AG09319 (cell line): ENCODE data around the gene PAIP2.

Experiments used
- DNase-seq: peaks from one replicate; pipeline ENCODE4 v3.0.0-alpha.2; 2010; ENCODE audit warnings: low read depth; ENCODE audit errors: extremely low read depth
- TF ChIP-seq, protein P1 (sequence below): IDR thresholded peaks from 2 replicates; pipeline ENCODE4 v1.5.1; 2011; ENCODE audit warnings: low read depth, mild to moderate bottlenecking, inconsistent platforms, low read length, moderate library complexity

The PAIP2 gene

DNA sequence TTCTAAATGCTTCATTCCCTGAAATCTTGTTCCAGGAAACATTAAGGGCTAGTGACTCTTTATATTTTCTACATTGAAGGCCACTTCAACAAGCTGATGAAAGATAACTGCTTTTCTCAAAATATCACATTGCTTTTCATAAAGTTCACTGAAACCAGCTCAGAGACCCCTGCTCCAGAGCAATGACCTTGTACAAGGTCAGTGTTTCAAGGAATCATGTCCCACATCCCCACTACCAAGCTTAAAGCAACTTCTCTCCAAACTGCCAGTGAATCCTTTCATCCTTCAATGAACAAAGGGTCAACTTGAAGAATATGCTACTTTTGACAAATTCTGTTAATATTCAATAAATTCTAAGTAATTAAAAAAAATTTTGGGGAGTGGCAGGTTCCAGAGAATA, 74.2 kb downstream of the PAIP2 start:
- TF ChIP-seq, protein P1, sequence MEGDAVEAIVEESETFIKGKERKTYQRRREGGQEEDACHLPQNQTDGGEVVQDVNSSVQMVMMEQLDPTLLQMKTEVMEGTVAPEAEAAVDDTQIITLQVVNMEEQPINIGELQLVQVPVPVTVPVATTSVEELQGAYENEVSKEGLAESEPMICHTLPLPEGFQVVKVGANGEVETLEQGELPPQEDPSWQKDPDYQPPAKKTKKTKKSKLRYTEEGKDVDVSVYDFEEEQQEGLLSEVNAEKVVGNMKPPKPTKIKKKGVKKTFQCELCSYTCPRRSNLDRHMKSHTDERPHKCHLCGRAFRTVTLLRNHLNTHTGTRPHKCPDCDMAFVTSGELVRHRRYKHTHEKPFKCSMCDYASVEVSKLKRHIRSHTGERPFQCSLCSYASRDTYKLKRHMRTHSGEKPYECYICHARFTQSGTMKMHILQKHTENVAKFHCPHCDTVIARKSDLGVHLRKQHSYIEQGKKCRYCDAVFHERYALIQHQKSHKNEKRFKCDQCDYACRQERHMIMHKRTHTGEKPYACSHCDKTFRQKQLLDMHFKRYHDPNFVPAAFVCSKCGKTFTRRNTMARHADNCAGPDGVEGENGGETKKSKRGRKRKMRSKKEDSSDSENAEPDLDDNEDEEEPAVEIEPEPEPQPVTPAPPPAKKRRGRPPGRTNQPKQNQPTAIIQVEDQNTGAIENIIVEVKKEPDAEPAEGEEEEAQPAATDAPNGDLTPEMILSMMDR, result no peak
- no peak for DNase-seq

DNA sequence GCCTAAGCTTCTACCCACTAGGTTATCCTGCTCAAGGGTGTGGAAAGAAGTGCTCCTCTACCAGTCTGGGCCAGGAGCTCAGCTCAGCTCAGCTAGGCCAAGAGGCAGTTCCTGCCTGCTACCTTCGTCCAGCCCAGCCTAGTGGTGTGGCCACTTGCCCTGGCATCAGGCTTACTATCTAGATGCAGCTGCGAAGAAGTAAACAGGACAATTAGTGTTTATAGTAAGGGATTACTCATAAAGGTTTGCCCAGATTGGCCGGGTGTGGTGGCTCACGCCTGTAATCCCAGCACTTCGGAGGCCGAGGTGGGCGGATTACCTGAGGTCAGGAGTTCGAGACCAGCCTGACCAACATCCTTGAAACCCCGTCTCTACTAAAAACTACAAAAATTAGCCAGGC, 75.0 kb downstream of the PAIP2 start:
- TF ChIP-seq, protein P1, result no peak
- DNase-seq, result no peak

DNA sequence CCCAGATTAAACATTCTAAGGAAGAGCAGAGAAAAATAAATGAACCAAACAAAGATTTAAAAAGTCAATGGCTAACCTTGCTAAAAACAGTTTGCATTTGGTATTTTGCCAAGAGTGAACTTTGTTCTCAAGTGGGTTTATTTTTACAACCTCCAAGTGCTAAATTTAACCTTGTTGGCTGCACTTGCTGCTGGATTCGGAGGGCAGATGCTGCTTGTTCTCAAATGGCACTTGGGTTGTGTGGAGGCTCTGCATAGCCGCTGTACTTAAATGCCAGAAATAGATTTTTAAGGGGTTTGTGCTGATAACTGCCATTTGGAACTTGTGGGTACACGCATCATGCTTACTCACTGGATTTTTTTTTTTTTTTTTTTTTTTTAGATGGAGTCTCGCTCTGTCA, 75.6 kb downstream of the PAIP2 start:
- TF ChIP-seq, protein P1, result no peak
- DNase-seq, result no peak

DNA sequence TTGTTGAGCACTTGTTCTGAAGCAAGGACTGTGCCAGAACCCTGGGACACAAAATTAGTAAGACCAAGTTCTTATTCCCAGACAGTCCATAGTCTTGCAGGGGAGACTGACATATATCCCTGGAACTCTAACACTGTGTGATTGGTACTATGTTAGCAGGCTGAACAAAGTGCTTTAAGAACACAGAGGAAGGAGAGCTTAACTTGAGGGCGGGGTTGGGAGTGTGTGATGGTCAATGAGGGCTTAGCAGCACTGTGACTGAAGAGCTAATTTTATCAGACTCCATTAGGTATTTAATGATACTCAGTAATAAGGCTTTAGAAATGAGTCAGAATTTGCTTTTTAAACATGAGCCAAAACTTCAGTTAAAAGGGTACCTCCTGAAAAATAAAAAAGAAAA, 77.1 kb downstream of the PAIP2 start:
- TF ChIP-seq, protein P1, result no peak
- no peak for DNase-seq
